CD4-positive, CD25-positive, alpha-beta regulatory T cell (primary cell): Measurements from ENCODE around the gene KRT6B. TPM values are rescaled to one million over a fixed set of nuclear protein-coding genes. Genes with fewer than 3 reads are reported as not detected.
"Not testable (repeated sequence)": the region's sequence is repeated elsewhere in the genome, so short reads cannot be mapped to it uniquely, and the experiment has no call there.

Experiments used
- ATAC-seq, 2 donors: fragments of 150-1000 bp; cut with Tn5 transposase; one replicate each; pipeline ENCODE4 v1.10.0; 2021; ENCODE audit warnings: low read depth in 2 of 2, moderate number of reproducible peaks in 2 of 2, moderate library complexity in 1 of 2
- DNase-seq, 3 donors: peaks; one replicate each; pipeline versions ENCODE4 v3.0.0 to v3.0.0-alpha.2; 2012 to 2022; ENCODE audit warnings: mixed read lengths in 1 of 3
- H3K27ac ChIP-seq: one replicate; pipeline ENCODE4 v1.7.0; 2013; ENCODE audit warnings: mild to moderate bottlenecking, low read length; ENCODE audit not compliant: insufficient read depth, poor library complexity, severe bottlenecking
- H3K27me3 ChIP-seq: one replicate; pipeline ENCODE4 v1.7.0; 2013; ENCODE audit warnings: low read length; ENCODE audit not compliant: control insufficient read depth, insufficient read depth
- H3K36me3 ChIP-seq: one replicate; pipeline ENCODE4 v1.7.0; 2013; ENCODE audit warnings: mild to moderate bottlenecking, low read length, moderate library complexity; ENCODE audit not compliant: control insufficient read depth, insufficient read depth
- H3K4me1 ChIP-seq: 2 replicates; pipeline ENCODE4 v1.7.0; 2013; ENCODE audit warnings: mild to moderate bottlenecking, low read length; ENCODE audit not compliant: insufficient read depth, control insufficient read depth, poor library complexity, severe bottlenecking
- H3K4me3 ChIP-seq: one replicate; pipeline ENCODE4 v1.7.0; 2013; ENCODE audit warnings: low read depth, mild to moderate bottlenecking, low read length, moderate library complexity
- H3K9me3 ChIP-seq, 2 experiments: 1 replicate in 1 of 2; 2 replicates in 1 of 2; pipeline ENCODE4 v1.7.0; 2013; ENCODE audit warnings: low read length in 2 of 2, mild to moderate bottlenecking in 1 of 2, moderate library complexity in 1 of 2; ENCODE audit not compliant: control insufficient read depth in 2 of 2
- H3K27ac Mint-ChIP-seq, 3 donors: one replicate each; pipeline ENCODE4 v1.8.0; 2020 to 2022; ENCODE audit warnings: mild to moderate bottlenecking in 3 of 3, mixed read lengths in 3 of 3, moderate library complexity in 2 of 3
- H3K27me3 Mint-ChIP-seq: one replicate; pipeline ENCODE4 v1.8.0; 2022; ENCODE audit warnings: mild to moderate bottlenecking, mixed read lengths
- H3K36me3 Mint-ChIP-seq: one replicate; pipeline ENCODE4 v1.8.0; 2020; ENCODE audit warnings: mixed read lengths
- H3K4me1 Mint-ChIP-seq, 4 donors: one replicate each; pipeline ENCODE4 v1.8.0; 2020 to 2022; ENCODE audit warnings: mixed read lengths in 4 of 4, mild to moderate bottlenecking in 1 of 4
- H3K4me3 Mint-ChIP-seq, 4 donors: one replicate each; pipeline ENCODE4 v1.8.0; 2020 to 2022; ENCODE audit warnings: mild to moderate bottlenecking in 4 of 4, mixed read lengths in 4 of 4, moderate library complexity in 3 of 4
- H3K9me3 Mint-ChIP-seq, 7 donors: one replicate each; pipeline ENCODE4 v1.8.0; 2020 to 2022; ENCODE audit warnings: mixed read lengths in 7 of 7, mild to moderate bottlenecking in 3 of 7, moderate library complexity in 2 of 7
- polyA plus RNA-seq, 4 donors: library from polyadenylated mRNA; unstranded; fragments of 300-500 nt; fragmentation: Illumina TruSeq; gene quantifications; one replicate each; pipeline ENCODE4 v1.2.3, GENCODE V29; 2021
- total RNA-seq: library from RNA; stranded (reverse); gene quantifications from one replicate; pipeline ENCODE4 v1.2.3, GENCODE V29; 2022

KRT6B gene
- total RNA-seq (not detected), polyA plus RNA-seq (not detected)

- Histone ChIP-seq H3K27me3 (peaks cover 8% of the 10 kb centered on the region), H3K4me3 (no peak within 1 kb of the TSS), H3K27ac (no peak within 1 kb of the TSS), H3K9me3 (no peaks in the 10 kb centered on the region), H3K4me1 (no peaks in the 10 kb centered on the region), H3K36me3 (no peaks in the 10 kb centered on the region)
- Mint-ChIP-seq H3K36me3 (no peaks in the 10 kb centered on the region), H3K27ac (no peak within 1 kb of the TSS), H3K9me3 (peaks cover 0 to 3% (median 0%) of the 10 kb centered on the region in 7 donors), H3K4me1 (no peaks in the 10 kb centered on the region), H3K4me3 (no peak within 1 kb of the TSS), H3K27me3 (peaks cover 18% of the 10 kb centered on the region)
- ATAC-seq (no peak), DNase-seq (no peak)
These were observed at the start of gene KRT6B for GRCh38 chr12:52452101-52452500. Gene KRT6B, minus strand, starts transcription at chr12:52452146. Its CDS starts 68 bp downstream, at chr12:52452078.

GRCh38 chr12:52501490-52501889 is 49.5 kb upstream of the KRT6B start:
- H3K36me3 Mint-ChIP-seq, result no peaks in the 10 kb centered on the region
- H3K9me3 Mint-ChIP-seq, result peaks cover 0 to 5% (median 0%) of the 10 kb centered on the region in 7 donors
- Histone ChIP-seq H3K4me1 (no peaks in the 10 kb centered on the region), H3K36me3 (no peaks in the 10 kb centered on the region), H3K4me3 (no peak overlapping the region), H3K27me3 (peaks cover 10% of the 10 kb centered on the region), H3K27ac (no peak overlapping the region), H3K9me3 (no peaks in the 10 kb centered on the region)
- DNase-seq (no peak), ATAC-seq (no peak)
- H3K27ac Mint-ChIP-seq, result no peak overlapping the region
- no peak overlapping the region for H3K4me3 Mint-ChIP-seq
- H3K27me3 Mint-ChIP-seq, result peaks cover 37% of the 10 kb centered on the region
- no peaks in the 10 kb centered on the region for H3K4me1 Mint-ChIP-seq

GRCh38 chr12:52500574-52500973 is 48.6 kb upstream of the KRT6B start:
- not testable (repeated sequence) for H3K27ac Mint-ChIP-seq, H3K4me1 Mint-ChIP-seq, H3K9me3 ChIP-seq, DNase-seq, H3K4me1 ChIP-seq, ATAC-seq, H3K36me3 Mint-ChIP-seq, H3K27ac ChIP-seq, H3K36me3 ChIP-seq, H3K9me3 Mint-ChIP-seq, H3K4me3 Mint-ChIP-seq, H3K4me3 ChIP-seq, H3K27me3 ChIP-seq
- H3K27me3 Mint-ChIP-seq, result peaks cover 40% of the 10 kb centered on the region

- no peaks in the 10 kb centered on the region for H3K9me3 ChIP-seq
- H3K27ac Mint-ChIP-seq, result no peak overlapping the region
- no peak overlapping the region for H3K27ac ChIP-seq
- DNase-seq (no peak), ATAC-seq (no peak)
- no peaks in the 10 kb centered on the region for H3K4me1 Mint-ChIP-seq
- H3K27me3 Mint-ChIP-seq, result peaks cover 38% of the 10 kb centered on the region
- H3K9me3 Mint-ChIP-seq, result peaks cover 0 to 3% (median 0%) of the 10 kb centered on the region in 7 donors
- H3K4me1 ChIP-seq, result no peaks in the 10 kb centered on the region
- no peaks in the 10 kb centered on the region for H3K36me3 ChIP-seq
- H3K4me3 ChIP-seq, result no peak overlapping the region
- no peaks in the 10 kb centered on the region for H3K36me3 Mint-ChIP-seq
- no peak overlapping the region for H3K4me3 Mint-ChIP-seq
- peaks cover 7% of the 10 kb centered on the region for H3K27me3 ChIP-seq
These were observed 48.0 kb upstream of the KRT6B start for GRCh38 chr12:52499806-52500560.

- H3K27me3 Mint-ChIP-seq, result peaks cover 38% of the 10 kb centered on the region
- H3K27ac Mint-ChIP-seq, result no peak overlapping the region
- H3K4me3 Mint-ChIP-seq, result no peak overlapping the region
- H3K4me1 ChIP-seq, result no peaks in the 10 kb centered on the region
- DNase-seq (no peak), ATAC-seq (no peak)
- H3K27ac ChIP-seq, result no peak overlapping the region
- no peaks in the 10 kb centered on the region for H3K9me3 ChIP-seq
- H3K36me3 ChIP-seq, result no peaks in the 10 kb centered on the region
- H3K4me1 Mint-ChIP-seq, result no peaks in the 10 kb centered on the region
- H3K27me3 ChIP-seq, result peaks cover 10% of the 10 kb centered on the region
- peaks cover 0 to 3% (median 0%) of the 10 kb centered on the region in 7 donors for H3K9me3 Mint-ChIP-seq
- H3K36me3 Mint-ChIP-seq, result no peaks in the 10 kb centered on the region
- no peak overlapping the region for H3K4me3 ChIP-seq
These were observed 47.0 kb upstream of the KRT6B start for GRCh38 chr12:52498946-52499345.

GRCh38 chr12:52497975-52498374 is 46.0 kb upstream of the KRT6B start:
- H3K4me3 Mint-ChIP-seq, result no peak overlapping the region
- peaks cover 10% of the 10 kb centered on the region for H3K27me3 ChIP-seq
- H3K4me1 Mint-ChIP-seq, result no peaks in the 10 kb centered on the region
- H3K36me3 ChIP-seq, result no peaks in the 10 kb centered on the region
- H3K27ac Mint-ChIP-seq, result no peak overlapping the region
- DNase-seq (no peak), ATAC-seq (no peak)
- H3K4me1 ChIP-seq, result no peaks in the 10 kb centered on the region
- H3K9me3 ChIP-seq, result no peaks in the 10 kb centered on the region
- no peaks in the 10 kb centered on the region for H3K36me3 Mint-ChIP-seq
- peaks cover 32% of the 10 kb centered on the region for H3K27me3 Mint-ChIP-seq
- H3K4me3 ChIP-seq, result no peak overlapping the region
- H3K9me3 Mint-ChIP-seq, result peaks cover 0 to 3% (median 0%) of the 10 kb centered on the region in 7 donors
- no peak overlapping the region for H3K27ac ChIP-seq

- Histone ChIP-seq H3K27me3 (peaks cover 10% of the 10 kb centered on the region), H3K4me3 (no peak overlapping the region), H3K9me3 (no peaks in the 10 kb centered on the region), H3K27ac (no peak overlapping the region), H3K36me3 (no peaks in the 10 kb centered on the region), H3K4me1 (no peaks in the 10 kb centered on the region)
- Mint-ChIP-seq H3K36me3 (no peaks in the 10 kb centered on the region), H3K9me3 (peaks cover 0 to 3% (median 0%) of the 10 kb centered on the region in 7 donors), H3K27ac (no peak overlapping the region), H3K27me3 (peaks cover 32% of the 10 kb centered on the region), H3K4me1 (no peaks in the 10 kb centered on the region), H3K4me3 (no peak overlapping the region)
- ATAC-seq (no peak), DNase-seq (no peak)
These were observed 44.7 kb upstream of the KRT6B start for GRCh38 chr12:52496590-52497071.

GRCh38 chr12:52496054-52496453 is 44.1 kb upstream of the KRT6B start:
- Mint-ChIP-seq H3K4me1 (no peaks in the 10 kb centered on the region), H3K27me3 (peaks cover 28% of the 10 kb centered on the region), H3K27ac (no peak overlapping the region), H3K36me3 (no peaks in the 10 kb centered on the region), H3K4me3 (no peak overlapping the region), H3K9me3 (peaks cover 0 to 3% (median 0%) of the 10 kb centered on the region in 7 donors)
- no peaks in the 10 kb centered on the region for H3K9me3 ChIP-seq
- ATAC-seq (no peak), DNase-seq (no peak)
- H3K4me1 ChIP-seq, result no peaks in the 10 kb centered on the region
- no peaks in the 10 kb centered on the region for H3K36me3 ChIP-seq
- peaks cover 10% of the 10 kb centered on the region for H3K27me3 ChIP-seq
- H3K27ac ChIP-seq, result no peak overlapping the region
- H3K4me3 ChIP-seq, result no peak overlapping the region
